IMR-90 (cell line): ENCODE data around the gene HTR3A. TPM values are rescaled to one million over a fixed set of nuclear protein-coding genes. Genes with fewer than 3 reads are reported as not detected.

Experiments
- ATAC-seq: fragments of 200-7000 bp; cut with Tn5 transposase; 2 replicates; pipeline ENCODE4 v1.9.1; 2020; ENCODE audit warnings: low read depth, mild to moderate bottlenecking, moderate library complexity
- BruUV-seq: library from RNA; stranded (reverse); fragments of 400-500 nt; replicated peaks from 2 replicates; lab custom pipeline; 2021; lab: Mats Ljungman, UMichigan
- CTCF ChIA-PET: fragments of 300-600 bp; formaldehyde crosslinking; extraction: SDS; loops from one replicate; lab custom pipeline; 2021; ENCODE audit warnings: antibody characterized with exemption; lab: Yijun Ruan, JAX
- POLR2A ChIA-PET: fragments of 300-600 bp; sonication (Branson Sonifier 250); formaldehyde crosslinking; loops from one replicate; lab custom pipeline; 2022; ENCODE audit warnings: antibody characterized with exemption; ENCODE audit not compliant: unreplicated experiment; lab: Charles Lee
- DNase-seq: peaks from one replicate; pipeline ENCODE4 v3.0.0; 2013
- H2AFZ ChIP-seq: replicated peaks from 2 replicates; pipeline ENCODE3; 2013; ENCODE audit warnings: low read length, mild to moderate bottlenecking; ENCODE audit not compliant: poor library complexity
- H2AK5ac ChIP-seq: 2 replicates; pipeline ENCODE4 v1.6.1; 2013; ENCODE audit warnings: low read depth, low read length, inconsistent platforms
- H2AK9ac ChIP-seq: replicated peaks from 2 replicates; pipeline ENCODE3; 2013; ENCODE audit warnings: mild to moderate bottlenecking, low read depth, low read length, moderate library complexity; ENCODE audit not compliant: poor library complexity
- H2BK120ac ChIP-seq: 2 replicates; pipeline ENCODE4 v1.6.1; 2013; ENCODE audit warnings: low read depth, low read length, inconsistent platforms
- H2BK15ac ChIP-seq: 3 replicates; pipeline ENCODE4 v1.6.1; 2013; ENCODE audit warnings: low read depth, low read length, inconsistent platforms
- H2BK20ac ChIP-seq: 2 replicates; pipeline ENCODE4 v1.6.1; 2013; ENCODE audit warnings: low read depth, mild to moderate bottlenecking, inconsistent platforms, low read length, moderate library complexity
- H2BK5ac ChIP-seq: 2 replicates; pipeline ENCODE4 v1.6.1; 2013; ENCODE audit warnings: mild to moderate bottlenecking, low read depth, low read length, inconsistent platforms; ENCODE audit not compliant: poor library complexity, severe bottlenecking
- H3K14ac ChIP-seq: replicated peaks from 2 replicates; pipeline ENCODE4 v1.6.1; 2013; ENCODE audit warnings: low read depth, low read length, inconsistent platforms
- H3K18ac ChIP-seq: 2 replicates; pipeline ENCODE4 v1.6.1; 2013; ENCODE audit warnings: low read depth, low read length, control low read depth
- H3K23ac ChIP-seq: 2 replicates; pipeline ENCODE4 v1.6.1; 2013; ENCODE audit warnings: low read depth, low read length, inconsistent platforms
- H3K27ac ChIP-seq: 2 replicates; pipeline ENCODE4 v1.5.1; 2013; ENCODE audit warnings: mild to moderate bottlenecking, control low read depth, low read length; ENCODE audit not compliant: insufficient read depth
- H3K27me3 ChIP-seq: 2 replicates; pipeline ENCODE4 v1.6.1; 2013; ENCODE audit warnings: low read length; ENCODE audit not compliant: control insufficient read depth, insufficient read depth
- H3K36me3 ChIP-seq: 2 replicates; pipeline ENCODE4 v1.6.1; 2013; ENCODE audit warnings: low read length, mixed read lengths; ENCODE audit not compliant: control insufficient read depth, insufficient read depth
- H3K4ac ChIP-seq: 2 replicates; pipeline ENCODE4 v1.6.1; 2013; ENCODE audit warnings: low read depth, low read length, inconsistent platforms
- H3K4me1 ChIP-seq: 2 replicates; pipeline ENCODE4 v1.6.1; 2013; ENCODE audit warnings: low read length, mixed read lengths; ENCODE audit not compliant: control insufficient read depth, insufficient read depth
- H3K4me2 ChIP-seq: 2 replicates; pipeline ENCODE4 v1.6.1; 2013; ENCODE audit warnings: low read depth, mild to moderate bottlenecking, control low read depth, low read length, moderate library complexity
- H3K4me3 ChIP-seq: 2 replicates; pipeline ENCODE4 v1.5.1; 2013; ENCODE audit warnings: low read depth, mild to moderate bottlenecking, control low read depth, low read length, moderate library complexity; ENCODE audit not compliant: insufficient read depth
- H3K56ac ChIP-seq: 2 replicates; pipeline ENCODE4 v1.6.1; 2013; ENCODE audit warnings: low read length, inconsistent platforms; ENCODE audit not compliant: insufficient read depth; ENCODE audit errors: extremely low read depth
- H3K79me1 ChIP-seq, 2 experiments: 2 replicates each; pipeline ENCODE4 v1.6.1; 2013; ENCODE audit warnings: low read length in 2 of 2, inconsistent platforms in 1 of 2, low read depth in 1 of 2
- H3K9ac ChIP-seq: 2 replicates; pipeline ENCODE4 v1.6.1; 2013; ENCODE audit warnings: low read depth, low read length, control low read depth
- H3K9me1 ChIP-seq: 2 replicates; pipeline ENCODE4 v1.6.1; 2013; ENCODE audit warnings: low read length, inconsistent platforms; ENCODE audit not compliant: insufficient read depth
- H3K9me3 ChIP-seq: 2 replicates; pipeline ENCODE4 v1.6.1; 2013; ENCODE audit warnings: low read length; ENCODE audit not compliant: control insufficient read depth, insufficient read depth
- H4K20me1 ChIP-seq: 2 replicates; pipeline ENCODE4 v1.6.1; 2013; ENCODE audit warnings: low read length, inconsistent platforms; ENCODE audit not compliant: insufficient read depth
- H4K5ac ChIP-seq: 2 replicates; pipeline ENCODE4 v1.6.1; 2013; ENCODE audit warnings: mild to moderate bottlenecking, low read depth, low read length, control low read depth
- H4K8ac ChIP-seq, 2 experiments: 2 replicates each; pipeline ENCODE4 v1.6.1; 2013; ENCODE audit warnings: low read depth in 2 of 2, low read length in 2 of 2, control low read depth in 1 of 2, inconsistent platforms in 1 of 2
- H4K91ac ChIP-seq: 2 replicates; pipeline ENCODE4 v1.6.1; 2013; ENCODE audit warnings: low read depth, low read length, inconsistent platforms; ENCODE audit not compliant: insufficient read depth
- BHLHE40 ChIP-seq: fragments of 150-350 bp; IDR thresholded peaks from 2 replicates; pipeline ENCODE4 v1.6.1; 2016; ENCODE audit warnings: mild to moderate bottlenecking, low read depth, low read length
- CEBPB ChIP-seq: IDR thresholded peaks from 2 replicates; pipeline ENCODE4 v1.6.1; 2012; ENCODE audit warnings: low read depth, low read length, improper control_type of control experiment
- FOS ChIP-seq: fragments of 150-350 bp; IDR thresholded peaks from 2 replicates; pipeline ENCODE4 v1.6.1; 2016; ENCODE audit warnings: low read depth, low read length
- MAFK ChIP-seq: IDR thresholded peaks from 2 replicates; pipeline ENCODE4 v1.6.1; 2012; ENCODE audit warnings: low read depth, low read length, improper control_type of control experiment
- MAZ ChIP-seq: IDR thresholded peaks from 2 replicates; pipeline ENCODE4 v1.6.1; 2012; ENCODE audit warnings: low read depth, mild to moderate bottlenecking, low read length, improper control_type of control experiment, moderate library complexity, borderline replicate concordance
- RAD21 ChIP-seq: IDR thresholded peaks from 2 replicates; pipeline ENCODE4 v1.6.1; 2012; ENCODE audit warnings: low read length, improper control_type of control experiment
- RCOR1 ChIP-seq: IDR thresholded peaks from 2 replicates; pipeline ENCODE4 v1.6.1; 2012; ENCODE audit warnings: mild to moderate bottlenecking, low read length, improper control_type of control experiment; ENCODE audit not compliant: insufficient replicate concordance
- RFX5 ChIP-seq: IDR thresholded peaks from 2 replicates; pipeline ENCODE4 v1.8.0; 2012; ENCODE audit warnings: low read depth, mild to moderate bottlenecking, low read length, moderate library complexity
- SMC3 ChIP-seq: fragments of 150-350 bp; IDR thresholded peaks from 2 replicates; pipeline ENCODE4 v1.6.1; 2016; ENCODE audit warnings: low read depth, mild to moderate bottlenecking, antibody characterized with exemption, low read length, moderate library complexity
- WGBS, 2 experiments: methylation state at CpG; one replicate each; pipeline versions ENCODE4 v1.1.5 to v1.1.7; 2013; ENCODE audit warnings: missing lambda C conversion rate in 2 of 2; ENCODE audit not compliant: insufficient read length in 1 of 2; ENCODE audit errors: extremely low coverage in 2 of 2; 5-methylcytosine and 5-hydroxymethylcytosine counted together
- dilution Hi-C: fragments of 300-500 bp; cut with HindIII; formaldehyde crosslinking; loops from one replicate; pipeline ENCODE4 v1.14.3; 2018; ENCODE audit warnings: low sequenced_read_pairs; ENCODE audit not compliant: unreplicated experiment
- in situ Hi-C: fragments of 300-500 bp; cut with MboI; formaldehyde crosslinking; loops from 3 replicates; pipeline ENCODE4 v1.14.3; 2019; ENCODE audit warnings: low sequenced_read_pairs, inconsistent platforms, mixed read lengths
- intact Hi-C: fragments of 100-400 bp; cut with micrococcal nuclease; formaldehyde crosslinking; loops from 2 replicates; pipeline ENCODE4 v1.10.0; 2022
- polyA plus RNA-seq, 3 experiments: library from polyadenylated mRNA; depleted of rRNA; stranded (reverse); fragments of >200 nt; gene quantifications; 2 replicates each; pipeline ENCODE4 v1.2.3, GENCODE V29; 2012; ENCODE audit warnings: low replicate concordance in 1 of 3
- total RNA-seq: library from RNA; depleted of rRNA; stranded (reverse); fragments of >200 nt; gene quantifications from 2 replicates; pipeline ENCODE4 v1.2.3, GENCODE V29; 2012
- TF ChIP-seq, protein P1 (sequence below): conservative IDR thresholded peaks from 2 replicates; pipeline ENCODE4 v1.5.1; 2012; ENCODE audit warnings: mild to moderate bottlenecking, low read depth, low read length, improper control_type of control experiment

The HTR3A gene
- total and polyA plus RNA-seq, 2 of the 4 experiments (the other 2 are of a cell fraction) = not detected

DNA sequence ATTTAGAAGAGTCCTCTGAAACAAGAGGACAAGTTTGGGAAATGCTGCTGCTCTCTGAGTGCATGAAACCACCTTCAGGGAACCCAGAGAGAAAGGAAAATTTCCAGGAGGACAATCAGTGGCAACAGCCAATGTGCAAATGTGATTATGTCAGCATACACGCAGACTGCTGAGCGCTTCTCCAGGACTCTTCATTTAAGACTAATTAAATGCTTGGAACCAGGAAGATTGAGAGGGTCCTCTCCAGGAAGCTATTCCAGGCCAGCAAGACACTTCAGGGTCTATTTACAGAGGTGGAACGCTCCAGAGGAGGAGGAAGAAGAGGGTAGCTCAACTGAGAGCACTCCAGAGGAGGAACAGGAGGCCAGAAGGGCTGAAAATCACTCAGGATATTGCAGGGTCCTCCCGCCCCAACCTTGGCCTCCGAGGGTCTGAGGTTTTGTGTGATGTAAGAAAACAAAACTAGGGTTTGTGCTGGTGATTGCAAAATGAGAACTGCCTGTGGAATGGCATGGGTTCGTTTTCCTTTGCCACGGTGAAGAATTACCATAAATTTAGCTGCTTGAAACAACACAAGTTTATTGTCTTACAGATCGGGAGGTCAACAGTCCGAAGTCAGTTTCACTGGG is 14.1 kb upstream of the HTR3A start:
- Histone ChIP-seq H2AK5ac (no peak overlapping the region), H3K4ac (no peak overlapping the region), H3K36me3 (no peaks in the 10 kb centered on the region), H4K20me1 (no peaks in the 10 kb centered on the region), H4K8ac (no peak overlapping the region), H3K4me3 (no peak overlapping the region), H4K5ac (no peak overlapping the region), H3K9ac (no peak overlapping the region), H2BK15ac (no peak overlapping the region), H3K9me3 (no peaks in the 10 kb centered on the region), H3K18ac (no peak overlapping the region), H2BK120ac (no peak overlapping the region), H3K9me1 (no peaks in the 10 kb centered on the region), H3K56ac (no peak overlapping the region), H3K27me3 (peaks cover 2% of the 10 kb centered on the region; the same call in 1 of the 2 replicates), H2AFZ (no peak overlapping the region), H3K4me2 (no peak overlapping the region), H3K79me1 (no peaks in the 10 kb centered on the region), H4K91ac (no peak overlapping the region), H3K4me1 (no peaks in the 10 kb centered on the region), H3K14ac (no peak overlapping the region), H2BK20ac (no peak overlapping the region), H2AK9ac (no peak overlapping the region), H3K23ac (no peak overlapping the region), H2BK5ac (no peak overlapping the region), H3K27ac (no peak overlapping the region)
- in situ Hi-C loops = no loop called here
- 45% methylated on average over 5 of the region's 9 CpGs; no CpG with 5 or more reads in 1 of the 2 experiments for WGBS, 2 experiments
- intact Hi-C loops = no loop called here
- DNase-seq = no peak
- ChIA-PET CTCF (no interaction called here), POLR2A (no interaction called here)
- no peak for ATAC-seq
- TF ChIP-seq RFX5 = no peak
- TF ChIP-seq RAD21 = no peak
- TF ChIP-seq CEBPB = no peak
- no peak for TF ChIP-seq FOS
- no peak for TF ChIP-seq MAZ
- TF ChIP-seq MAFK = no peak
- TF ChIP-seq RCOR1 = no peak
- no peak for TF ChIP-seq SMC3
- TF ChIP-seq BHLHE40 = no peak
- TF ChIP-seq, protein P1, sequence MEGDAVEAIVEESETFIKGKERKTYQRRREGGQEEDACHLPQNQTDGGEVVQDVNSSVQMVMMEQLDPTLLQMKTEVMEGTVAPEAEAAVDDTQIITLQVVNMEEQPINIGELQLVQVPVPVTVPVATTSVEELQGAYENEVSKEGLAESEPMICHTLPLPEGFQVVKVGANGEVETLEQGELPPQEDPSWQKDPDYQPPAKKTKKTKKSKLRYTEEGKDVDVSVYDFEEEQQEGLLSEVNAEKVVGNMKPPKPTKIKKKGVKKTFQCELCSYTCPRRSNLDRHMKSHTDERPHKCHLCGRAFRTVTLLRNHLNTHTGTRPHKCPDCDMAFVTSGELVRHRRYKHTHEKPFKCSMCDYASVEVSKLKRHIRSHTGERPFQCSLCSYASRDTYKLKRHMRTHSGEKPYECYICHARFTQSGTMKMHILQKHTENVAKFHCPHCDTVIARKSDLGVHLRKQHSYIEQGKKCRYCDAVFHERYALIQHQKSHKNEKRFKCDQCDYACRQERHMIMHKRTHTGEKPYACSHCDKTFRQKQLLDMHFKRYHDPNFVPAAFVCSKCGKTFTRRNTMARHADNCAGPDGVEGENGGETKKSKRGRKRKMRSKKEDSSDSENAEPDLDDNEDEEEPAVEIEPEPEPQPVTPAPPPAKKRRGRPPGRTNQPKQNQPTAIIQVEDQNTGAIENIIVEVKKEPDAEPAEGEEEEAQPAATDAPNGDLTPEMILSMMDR = no peak
- no TSS peak for BruUV-seq
- dilution Hi-C loops = no loop called here
